ENCODE results near the gene CYRIA.

DNA sequence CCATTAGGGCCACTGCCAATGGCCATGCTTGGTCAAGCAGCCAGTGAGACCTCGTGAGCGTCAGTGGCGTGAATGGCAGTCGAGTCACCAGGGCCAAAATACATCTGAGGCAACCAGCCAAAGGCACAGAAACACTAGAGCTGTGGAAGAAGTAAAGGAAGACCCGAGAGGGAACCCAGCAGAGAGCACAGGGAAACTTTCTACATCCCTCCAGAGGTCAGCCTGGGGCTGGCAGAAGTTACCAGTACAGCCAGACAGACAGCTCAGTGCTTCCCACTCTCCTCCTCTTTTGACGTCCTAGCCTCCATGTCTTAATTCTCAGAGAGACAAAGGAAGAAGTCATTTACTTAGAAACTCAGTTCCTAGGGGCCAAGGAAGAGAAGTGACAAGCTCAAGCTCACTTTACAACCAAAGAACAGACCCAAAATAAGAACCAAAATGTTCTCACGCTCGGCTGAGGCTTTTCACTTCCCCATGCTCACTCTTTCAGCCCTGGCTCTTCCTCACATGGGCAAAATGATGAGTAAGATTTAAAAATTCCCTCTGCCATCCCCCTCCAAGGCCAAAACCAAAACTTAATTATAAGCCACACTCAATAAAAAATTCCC lies 8.7 kb downstream of the CYRIA start:
- TF ChIP-seq, protein P1, sequence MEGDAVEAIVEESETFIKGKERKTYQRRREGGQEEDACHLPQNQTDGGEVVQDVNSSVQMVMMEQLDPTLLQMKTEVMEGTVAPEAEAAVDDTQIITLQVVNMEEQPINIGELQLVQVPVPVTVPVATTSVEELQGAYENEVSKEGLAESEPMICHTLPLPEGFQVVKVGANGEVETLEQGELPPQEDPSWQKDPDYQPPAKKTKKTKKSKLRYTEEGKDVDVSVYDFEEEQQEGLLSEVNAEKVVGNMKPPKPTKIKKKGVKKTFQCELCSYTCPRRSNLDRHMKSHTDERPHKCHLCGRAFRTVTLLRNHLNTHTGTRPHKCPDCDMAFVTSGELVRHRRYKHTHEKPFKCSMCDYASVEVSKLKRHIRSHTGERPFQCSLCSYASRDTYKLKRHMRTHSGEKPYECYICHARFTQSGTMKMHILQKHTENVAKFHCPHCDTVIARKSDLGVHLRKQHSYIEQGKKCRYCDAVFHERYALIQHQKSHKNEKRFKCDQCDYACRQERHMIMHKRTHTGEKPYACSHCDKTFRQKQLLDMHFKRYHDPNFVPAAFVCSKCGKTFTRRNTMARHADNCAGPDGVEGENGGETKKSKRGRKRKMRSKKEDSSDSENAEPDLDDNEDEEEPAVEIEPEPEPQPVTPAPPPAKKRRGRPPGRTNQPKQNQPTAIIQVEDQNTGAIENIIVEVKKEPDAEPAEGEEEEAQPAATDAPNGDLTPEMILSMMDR (IDR thresholded peaks at IDR 0.05) = no peak
- TF ChIP-seq POLR2A (IDR thresholded peaks at IDR 0.05) = peak in 1 of 2 donors; percentile 74
